Panc1 (cell line): ENCODE data around the gene SLFN12. TPM values are rescaled to one million over a fixed set of nuclear protein-coding genes. Genes with fewer than 3 reads are reported as not detected.

Experiments used
- ATAC-seq: fragments of 200-7000 bp; cut with Tn5 transposase; 2 replicates; pipeline ENCODE4 v1.9.1; 2020; ENCODE audit warnings: mild to moderate bottlenecking, moderate library complexity
- BruUV-seq: library from RNA; stranded (reverse); fragments of 400-500 nt; replicated peaks from 2 replicates; lab custom pipeline; 2021; lab: Mats Ljungman, UMichigan
- CTCF ChIA-PET: fragments of 300-600 bp; sonication (Branson Sonifier 250); formaldehyde crosslinking; loops from one replicate; lab custom pipeline; 2022; ENCODE audit warnings: antibody characterized with exemption; lab: Charles Lee
- POLR2A ChIA-PET: fragments of 300-600 bp; sonication (Branson Sonifier 250); formaldehyde crosslinking; loops from one replicate; lab custom pipeline; 2022; ENCODE audit warnings: antibody characterized with exemption; lab: Charles Lee
- DNase-seq: peaks from one replicate; pipeline ENCODE4 v3.0.0-alpha.2; 2010; ENCODE audit warnings: low read depth, low spot score
- H3K27ac ChIP-seq: 2 replicates; pipeline ENCODE4 v1.5.1; 2011; ENCODE audit warnings: mild to moderate bottlenecking, low read length, inconsistent platforms
- H3K27me3 ChIP-seq: fragments of 200-500 bp; sonication (Bioruptor generic); 2 replicates; pipeline ENCODE4 v1.6.0; 2014; ENCODE audit warnings: low read length, inconsistent platforms; ENCODE audit not compliant: control insufficient read depth, insufficient read depth
- H3K36me3 ChIP-seq: fragments of 200-500 bp; sonication (Bioruptor generic); 2 replicates; pipeline ENCODE4 v1.5.1; 2014; ENCODE audit warnings: inconsistent platforms, mild to moderate bottlenecking, low read length, moderate library complexity; ENCODE audit not compliant: control insufficient read depth, insufficient read depth
- H3K4me1 ChIP-seq: 2 replicates; pipeline ENCODE4 v1.5.1; 2011; ENCODE audit warnings: inconsistent platforms, mild to moderate bottlenecking, low read length, moderate library complexity; ENCODE audit not compliant: control insufficient read depth, insufficient read depth
- H3K4me3 ChIP-seq, 2 experiments: 2 replicates each; pipeline ENCODE4 v1.5.1; 2011 to 2012; ENCODE audit warnings: low read depth in 2 of 2, low read length in 2 of 2, mild to moderate bottlenecking in 2 of 2, inconsistent platforms in 1 of 2, moderate library complexity in 1 of 2
- H3K9me3 ChIP-seq: fragments of 200-500 bp; sonication (Bioruptor generic); 2 replicates; pipeline ENCODE4 v1.5.1; 2014; ENCODE audit warnings: low read depth, mild to moderate bottlenecking, inconsistent platforms, low read length, moderate library complexity; ENCODE audit not compliant: control insufficient read depth, insufficient read depth
- REST ChIP-seq, 2 experiments: IDR thresholded peaks; 2 replicates each; pipeline ENCODE4 v1.6.1; 2011 to 2012; ENCODE audit warnings: low read depth in 2 of 2, control low read depth in 1 of 2, low read length in 1 of 2, mild to moderate bottlenecking in 1 of 2, moderate library complexity in 1 of 2; ENCODE audit not compliant: insufficient read depth in 1 of 2
- SIN3A ChIP-seq: IDR thresholded peaks from 2 replicates; pipeline ENCODE4 v1.6.1; 2012; ENCODE audit warnings: low read depth, mild to moderate bottlenecking, low read length, moderate library complexity, borderline replicate concordance; ENCODE audit not compliant: insufficient read depth
- in situ Hi-C: cut with HindIII; loops from 2 replicates; pipeline ENCODE4 v1.10.0; 2016; ENCODE audit warnings: low sequenced_read_pairs, low pct_unique_long_range_greater_than_20kb
- intact Hi-C: fragments of 100-400 bp; cut with micrococcal nuclease; formaldehyde crosslinking; loops from one replicate; pipeline ENCODE4 v1.10.0; 2022; ENCODE audit not compliant: unreplicated experiment
- total RNA-seq: library from RNA; stranded (reverse); gene quantifications from one replicate; pipeline ENCODE4 v1.2.1, GENCODE V29; 2021; ENCODE audit not compliant: unreplicated experiment

The SLFN12 gene
- total RNA-seq, 1 experiment from 2014 or later, result 35.2 TPM

- intact Hi-C loops, result no loop called here
- Histone ChIP-seq H3K4me3 (no peak overlapping the region), H3K4me1 (no peaks in the 10 kb centered on the region), H3K36me3 (peaks cover 6% of the 10 kb centered on the region; the same call in 1 of the 2 replicates), H3K27ac (no peak overlapping the region), H3K9me3 (no peaks in the 10 kb centered on the region), H3K27me3 (no peaks in the 10 kb centered on the region)
- no peak for ATAC-seq
- ChIA-PET POLR2A (no interaction called here), CTCF (no interaction called here)
- no peak for DNase-seq
- no TSS peak for BruUV-seq
- in situ Hi-C loops, result no loop called here
- TF ChIP-seq REST (IDR thresholded peaks at IDR 0.05; ENCODE audit: insufficient read depth in 1 of 2, low read depth in 2 of 2, low read length in 1 of 2) (no peak), SIN3A (no peak)
Measured at GRCh38 chr17:35361027-35361426, 71.3 kb downstream of the SLFN12 start.

Other genes with a start within 250 kb of the SLFN12 start
- gene SLC35G3, start 238.1 kb downstream of the SLFN12 start, total RNA-seq, result not detected
- 5.4 TPM for gene SLFN5, start 189.4 kb downstream of the SLFN12 start, total RNA-seq
- gene SLFN11, start 58.9 kb downstream of the SLFN12 start, total RNA-seq, result 45.0 TPM
- 56.5 TPM for gene SLFN13, start 16.3 kb upstream of the SLFN12 start, total RNA-seq
- 0.33 TPM for gene SLFN12L, start 105.2 kb upstream of the SLFN12 start, total RNA-seq
- gene SLFN14, start 128.3 kb upstream of the SLFN12 start, total RNA-seq, result not detected
- gene PEX12, start 146.1 kb upstream of the SLFN12 start, total RNA-seq, result 6.6 TPM
- gene AP2B1, start 154.8 kb upstream of the SLFN12 start, total RNA-seq, result 446 TPM